Activated CD4-positive, alpha-beta memory T cell treated with anti-CD3 and anti-CD28 coated beads, Interleukin-2, amount 10 ng/mL, durations not matched to agents 7 days and 5 days (primary cell): Measurements from ENCODE around the gene MYO1E. TPM values are rescaled to one million over a fixed set of nuclear protein-coding genes. Genes with fewer than 3 reads are reported as not detected.
A peak's percentile ranks its signal among the peaks of the same experiment; 100 is the strongest.

Experiments used
- CTCF ChIA-PET: fragments of 350-600 bp; sonication (Branson Sonifier 250); formaldehyde crosslinking; loops from one replicate; lab custom pipeline; 2021; ENCODE audit warnings: antibody characterized with exemption, inconsistent platforms; lab: Charles Lee
- POLR2A ChIA-PET: fragments of 350-600 bp; sonication (Branson Sonifier 250); formaldehyde crosslinking; loops from one replicate; lab custom pipeline; 2021; ENCODE audit warnings: antibody characterized with exemption; lab: Charles Lee
- DNase-seq: peaks from one replicate; pipeline ENCODE4 v3.0.0-alpha.2; 2020
- H3K27ac Mint-ChIP-seq: one replicate; pipeline ENCODE4 v1.8.0; 2021; ENCODE audit warnings: mild to moderate bottlenecking, mixed read lengths
- H3K27me3 Mint-ChIP-seq: one replicate; pipeline ENCODE4 v1.8.0; 2021; ENCODE audit warnings: mixed read lengths
- H3K36me3 Mint-ChIP-seq: one replicate; pipeline ENCODE4 v1.8.0; 2021; ENCODE audit warnings: low read depth, mixed read lengths
- H3K4me1 Mint-ChIP-seq: one replicate; pipeline ENCODE4 v1.8.0; 2021; ENCODE audit warnings: mixed read lengths
- H3K4me3 Mint-ChIP-seq: one replicate; pipeline ENCODE4 v1.8.0; 2021; ENCODE audit warnings: mild to moderate bottlenecking, mixed read lengths
- H3K9me3 Mint-ChIP-seq: one replicate; pipeline ENCODE4 v1.8.0; 2021; ENCODE audit warnings: mixed read lengths
- total RNA-seq, 2 experiments: library from RNA; stranded (reverse); gene quantifications; one replicate each; pipeline ENCODE4 v1.2.3, GENCODE V29; 2021

Gene MYO1E
- total RNA-seq, 2 experiments from 2014 or later: 40.8 to 46.1 TPM

GRCh38 chr15:59360896-59361295 lies 11.8 kb downstream of the MYO1E start:
- DNase-seq: no peak
- Mint-ChIP-seq H3K36me3 (no peaks in the 10 kb centered on the region), H3K4me3 (no peak overlapping the region), H3K4me1 (peaks cover under 1% of the 10 kb centered on the region), H3K27me3 (peaks cover 35% of the 10 kb centered on the region), H3K9me3 (no peaks in the 10 kb centered on the region), H3K27ac (no peak overlapping the region)
- POLR2A ChIA-PET: no interaction called here
- CTCF ChIA-PET: interaction anchor here (1.2 kb wide), 3 partner anchors 51 to 186 kb away, joined by 3 read pairs; no protein-coding TSS in a partner anchor

GRCh38 chr15:59360305-59360704 lies 12.4 kb downstream of the MYO1E start:
- H3K27me3 Mint-ChIP-seq: peaks cover 41% of the 10 kb centered on the region
- CTCF ChIA-PET: interaction anchor here (1.0 to 1.2 kb wide), 3 partner anchors 10 to 185 kb away, joined by 3 read pairs; no protein-coding TSS in a partner anchor
- DNase-seq: no peak
- H3K36me3 Mint-ChIP-seq: no peaks in the 10 kb centered on the region
- H3K4me1 Mint-ChIP-seq: peaks cover 6% of the 10 kb centered on the region
- H3K27ac Mint-ChIP-seq: no peak overlapping the region
- no peak overlapping the region for H3K4me3 Mint-ChIP-seq
- no peaks in the 10 kb centered on the region for H3K9me3 Mint-ChIP-seq
- POLR2A ChIA-PET: no interaction called here

- H3K9me3 Mint-ChIP-seq: no peaks in the 10 kb centered on the region
- ChIA-PET CTCF (no interaction called here), POLR2A (no interaction called here)
- H3K4me3 Mint-ChIP-seq: no peak overlapping the region
- DNase-seq: no peak
- H3K27me3 Mint-ChIP-seq: peaks cover 45% of the 10 kb centered on the region
- H3K27ac Mint-ChIP-seq: no peak overlapping the region
- peaks cover 42% of the 10 kb centered on the region for H3K4me1 Mint-ChIP-seq
- H3K36me3 Mint-ChIP-seq: peaks cover 6% of the 10 kb centered on the region
Observed at GRCh38 chr15:59355730-59356129, 16.9 kb downstream of the MYO1E start.

GRCh38 chr15:59354417-59355031 lies 18.1 kb downstream of the MYO1E start:
- ChIA-PET POLR2A (no interaction called here), CTCF (interaction anchor here (1.1 kb wide), 2 partner anchors 146 to 179 kb away, joined by 3 read pairs; no protein-coding TSS in a partner anchor)
- no peaks in the 10 kb centered on the region for H3K9me3 Mint-ChIP-seq
- peaks cover 54% of the 10 kb centered on the region for H3K4me1 Mint-ChIP-seq
- no peak overlapping the region for H3K4me3 Mint-ChIP-seq
- peaks cover 36% of the 10 kb centered on the region for H3K27me3 Mint-ChIP-seq
- peaks cover 6% of the 10 kb centered on the region for H3K36me3 Mint-ChIP-seq
- DNase-seq: no peak
- H3K27ac Mint-ChIP-seq: no peak overlapping the region

GRCh38 chr15:59353994-59354416 lies 18.7 kb downstream of the MYO1E start:
- Mint-ChIP-seq H3K4me3 (no peak overlapping the region), H3K9me3 (no peaks in the 10 kb centered on the region), H3K4me1 (peaks cover 58% of the 10 kb centered on the region), H3K27ac (no peak overlapping the region), H3K27me3 (peaks cover 36% of the 10 kb centered on the region), H3K36me3 (peaks cover 6% of the 10 kb centered on the region)
- ChIA-PET CTCF (interaction anchor here (1.1 kb wide), 2 partner anchors 147 to 179 kb away, joined by 3 read pairs; no protein-coding TSS in a partner anchor), POLR2A (no interaction called here)
- no peak for DNase-seq

GRCh38 chr15:59352683-59353082 lies 20.0 kb downstream of the MYO1E start:
- Mint-ChIP-seq H3K27me3 (peaks cover 28% of the 10 kb centered on the region), H3K4me1 (peaks cover 64% of the 10 kb centered on the region), H3K27ac (no peak overlapping the region), H3K36me3 (peaks cover 6% of the 10 kb centered on the region), H3K9me3 (no peaks in the 10 kb centered on the region), H3K4me3 (no peak overlapping the region)
- POLR2A ChIA-PET: no interaction called here
- CTCF ChIA-PET: no interaction called here
- DNase-seq: no peak

- Mint-ChIP-seq H3K27ac (no peak overlapping the region), H3K27me3 (peaks cover 25% of the 10 kb centered on the region), H3K4me3 (no peak overlapping the region), H3K4me1 (peaks cover 64% of the 10 kb centered on the region), H3K9me3 (no peaks in the 10 kb centered on the region), H3K36me3 (peaks cover 6% of the 10 kb centered on the region)
- ChIA-PET CTCF (no interaction called here), POLR2A (no interaction called here)
- no peak for DNase-seq
Observed at GRCh38 chr15:59352189-59352588, 20.5 kb downstream of the MYO1E start.

GRCh38 chr15:59350421-59350732 lies 22.3 kb downstream of the MYO1E start:
- H3K27me3 Mint-ChIP-seq: peaks cover 20% of the 10 kb centered on the region
- H3K4me1 Mint-ChIP-seq: peaks cover 58% of the 10 kb centered on the region
- H3K36me3 Mint-ChIP-seq: peaks cover 6% of the 10 kb centered on the region
- no peak overlapping the region for H3K27ac Mint-ChIP-seq
- CTCF ChIA-PET: interaction anchor here (0.8 to 1.4 kb wide), 2 partner anchors 10 to 102 kb away, joined by 3 read pairs; no protein-coding TSS in a partner anchor
- H3K9me3 Mint-ChIP-seq: no peaks in the 10 kb centered on the region
- no peak for DNase-seq
- no peak overlapping the region for H3K4me3 Mint-ChIP-seq
- POLR2A ChIA-PET: interaction anchor here (1.1 kb wide), 1 partner anchor 100 kb away, joined by 3 read pairs; no protein-coding TSS in a partner anchor

GRCh38 chr15:59349680-59350420 lies 22.8 kb downstream of the MYO1E start:
- no peak overlapping the region for H3K27ac Mint-ChIP-seq
- CTCF ChIA-PET: interaction anchor here (0.8 to 1.4 kb wide), 2 partner anchors 10 to 101 kb away, joined by 3 read pairs; no protein-coding TSS in a partner anchor
- H3K27me3 Mint-ChIP-seq: peaks cover 16% of the 10 kb centered on the region
- POLR2A ChIA-PET: interaction anchor here (1.1 kb wide), 1 partner anchor 99 kb away, joined by 3 read pairs; no protein-coding TSS in a partner anchor
- H3K4me1 Mint-ChIP-seq: peaks cover 53% of the 10 kb centered on the region
- peaks cover 6% of the 10 kb centered on the region for H3K36me3 Mint-ChIP-seq
- DNase-seq: peak; percentile 27
- no peak overlapping the region for H3K4me3 Mint-ChIP-seq
- H3K9me3 Mint-ChIP-seq: no peaks in the 10 kb centered on the region

GRCh38 chr15:59347915-59348314 lies 24.8 kb downstream of the MYO1E start:
- H3K27me3 Mint-ChIP-seq: peaks cover 31% of the 10 kb centered on the region
- ChIA-PET POLR2A (interaction anchor here (1.3 kb wide), 1 partner anchor 15 kb away, joined by 3 read pairs; no protein-coding TSS in a partner anchor), CTCF (interaction anchor here (0.9 kb wide), 1 partner anchor 10 kb away, joined by 3 read pairs; no protein-coding TSS in a partner anchor)
- H3K4me3 Mint-ChIP-seq: no peak overlapping the region
- no peaks in the 10 kb centered on the region for H3K9me3 Mint-ChIP-seq
- DNase-seq: no peak
- H3K36me3 Mint-ChIP-seq: peaks cover 6% of the 10 kb centered on the region
- peaks cover 37% of the 10 kb centered on the region for H3K4me1 Mint-ChIP-seq
- H3K27ac Mint-ChIP-seq: no peak overlapping the region

GRCh38 chr15:59346951-59347350 lies 25.7 kb downstream of the MYO1E start:
- no peak overlapping the region for H3K27ac Mint-ChIP-seq
- ChIA-PET POLR2A (no interaction called here), CTCF (interaction anchor here (0.6 kb wide), 1 partner anchor 635 kb away, joined by 3 read pairs; no protein-coding TSS in a partner anchor)
- no peak overlapping the region for H3K4me3 Mint-ChIP-seq
- H3K36me3 Mint-ChIP-seq: peaks cover 4% of the 10 kb centered on the region
- H3K9me3 Mint-ChIP-seq: no peaks in the 10 kb centered on the region
- DNase-seq: no peak
- H3K27me3 Mint-ChIP-seq: peaks cover 36% of the 10 kb centered on the region
- H3K4me1 Mint-ChIP-seq: peaks cover 33% of the 10 kb centered on the region

GRCh38 chr15:59345326-59345725 lies 27.3 kb downstream of the MYO1E start:
- Mint-ChIP-seq H3K4me3 (no peak overlapping the region), H3K27ac (no peak overlapping the region), H3K36me3 (no peaks in the 10 kb centered on the region), H3K9me3 (no peaks in the 10 kb centered on the region), H3K27me3 (peaks cover 41% of the 10 kb centered on the region), H3K4me1 (peaks cover 18% of the 10 kb centered on the region)
- no peak for DNase-seq
- ChIA-PET CTCF (interaction anchor here (1.7 kb wide), 1 partner anchor 20 kb away, joined by 6 read pairs; no protein-coding TSS in a partner anchor), POLR2A (interaction anchor here (0.9 kb wide), 1 partner anchor 20 kb away, joined by 3 read pairs; no protein-coding TSS in a partner anchor)

GRCh38 chr15:59344311-59344710 lies 28.4 kb downstream of the MYO1E start:
- CTCF ChIA-PET: interaction anchor here (1.7 kb wide), 1 partner anchor 19 kb away, joined by 6 read pairs; no protein-coding TSS in a partner anchor
- peaks cover 8% of the 10 kb centered on the region for H3K4me1 Mint-ChIP-seq
- H3K9me3 Mint-ChIP-seq: no peaks in the 10 kb centered on the region
- H3K27me3 Mint-ChIP-seq: peaks cover 48% of the 10 kb centered on the region
- DNase-seq: no peak
- no peak overlapping the region for H3K4me3 Mint-ChIP-seq
- no peak overlapping the region for H3K27ac Mint-ChIP-seq
- no peaks in the 10 kb centered on the region for H3K36me3 Mint-ChIP-seq
- POLR2A ChIA-PET: no interaction called here
